Measurements from ENCODE around the gene LAMA2. TPM values are rescaled to one million over a fixed set of nuclear protein-coding genes. Genes with fewer than 3 reads are reported as not detected.
A peak's percentile ranks its signal among the peaks of the same experiment; 100 is the strongest.

LAMA2 gene
- total and polyA plus RNA-seq, 2 donors from 2014 or later = 2.2 to 20.8 TPM

DNA sequence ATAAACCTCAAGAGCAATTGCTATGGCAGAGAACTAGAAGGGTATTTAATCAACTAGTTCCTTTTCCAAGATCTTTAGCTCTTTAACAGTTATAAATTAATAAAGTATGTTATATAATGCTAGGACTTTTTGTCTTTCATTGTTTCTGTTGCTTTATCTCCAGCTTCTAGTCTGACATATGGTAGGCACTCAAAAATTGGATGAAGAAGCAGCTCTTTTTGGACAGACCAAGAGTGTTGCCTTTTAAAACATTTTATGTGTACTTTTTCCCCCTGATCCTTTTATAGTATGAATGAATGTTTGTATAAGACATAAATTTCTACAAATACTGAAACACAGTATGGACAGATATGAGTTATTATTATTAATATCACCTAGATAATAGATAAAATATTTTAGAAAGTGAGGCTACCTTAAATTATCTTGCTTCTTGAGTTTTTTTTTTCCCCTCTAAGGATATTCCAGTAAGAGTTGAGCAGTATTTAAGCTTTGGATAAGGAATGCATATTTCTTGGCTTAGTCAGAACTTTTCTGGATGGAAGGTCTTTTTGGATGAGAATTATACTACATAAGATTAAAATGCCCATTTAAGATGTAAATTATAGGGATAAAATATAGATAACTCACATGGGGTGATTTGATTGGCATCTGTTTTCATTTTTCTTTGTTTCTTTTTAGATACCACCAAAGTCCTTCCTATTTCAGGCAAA lies 16.6 kb downstream of the LAMA2 start:
- intact Hi-C loops (cut with DNase I) = no loop called here
- FAIRE-seq = no peak
- Histone ChIP-seq H3K27ac (ENCODE audit: low read depth in 2 of 2, low read length in 2 of 2) (no peak overlapping the region), H3K4me3 (ENCODE audit: low read length in 3 of 3) (no peak overlapping the region), H3K9ac (ENCODE audit: low read length in 3 of 3) (no peak overlapping the region), H3K4me1 (ENCODE audit: control insufficient read depth in 2 of 3, insufficient read depth in 2 of 3, low read depth in 1 of 3, low read length in 3 of 3) (no peaks in the 10 kb centered on the region), H3K9me3 (ENCODE audit: control insufficient read depth in 2 of 3, insufficient read depth in 1 of 3, low read length in 3 of 3) (no peaks in the 10 kb centered on the region), H3K27me3 (ENCODE audit: control insufficient read depth, insufficient read depth, low read length) (no peaks in the 10 kb centered on the region), H3K36me3 (ENCODE audit: control insufficient read depth in 2 of 3, insufficient read depth in 3 of 3, low read length in 3 of 3) (no peaks in the 10 kb centered on the region)
- DNase-seq = no peak
- no peak for TF ChIP-seq CTCF (IDR thresholded peaks at IDR 0.05; ENCODE audit: borderline replicate concordance, extremely low read depth, insufficient read depth)

DNA sequence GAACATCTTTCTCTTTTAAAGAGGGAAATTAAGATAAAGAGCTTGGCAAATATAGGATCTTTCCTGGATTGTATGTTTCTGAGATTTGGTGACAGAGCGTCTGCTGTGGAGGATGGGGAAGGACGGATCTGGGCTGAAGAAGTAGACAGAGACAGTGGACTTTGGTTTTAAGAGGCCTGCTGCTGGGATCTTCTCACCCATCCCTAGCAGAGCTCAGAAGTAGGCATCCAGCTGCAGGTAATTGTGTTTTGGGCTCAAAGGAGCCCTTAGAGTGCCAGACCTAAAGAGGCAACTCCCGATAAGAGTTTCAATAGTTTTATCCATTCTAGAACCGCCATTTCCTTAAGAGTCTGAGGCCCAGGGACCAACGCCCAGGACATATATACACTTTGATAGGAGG lies 20.8 kb downstream of the LAMA2 start:
- TF ChIP-seq CTCF (IDR thresholded peaks at IDR 0.05; ENCODE audit: borderline replicate concordance, extremely low read depth, insufficient read depth) = no peak
- FAIRE-seq (no peak), DNase-seq (no peak)
- Histone ChIP-seq H3K36me3 (ENCODE audit: control insufficient read depth in 2 of 3, insufficient read depth in 3 of 3, low read length in 3 of 3) (no peaks in the 10 kb centered on the region), H3K9me3 (ENCODE audit: control insufficient read depth in 2 of 3, insufficient read depth in 1 of 3, low read length in 3 of 3) (no peaks in the 10 kb centered on the region), H3K4me3 (ENCODE audit: low read length in 3 of 3) (no peak overlapping the region), H3K9ac (ENCODE audit: low read length in 3 of 3) (no peak overlapping the region), H3K27me3 (ENCODE audit: control insufficient read depth, insufficient read depth, low read length) (no peaks in the 10 kb centered on the region), H3K4me1 (ENCODE audit: control insufficient read depth in 2 of 3, insufficient read depth in 2 of 3, low read depth in 1 of 3, low read length in 3 of 3) (no peaks in the 10 kb centered on the region), H3K27ac (ENCODE audit: low read depth in 2 of 2, low read length in 2 of 2) (no peak overlapping the region)
- intact Hi-C loops (cut with DNase I) = no loop called here

- H3K27me3 ChIP-seq (ENCODE audit: control insufficient read depth, insufficient read depth, low read length) = no peaks in the 10 kb centered on the region
- H3K4me3 ChIP-seq (ENCODE audit: low read length in 3 of 3) = no peak overlapping the region
- no peaks in the 10 kb centered on the region for H3K9me3 ChIP-seq (ENCODE audit: control insufficient read depth in 2 of 3, insufficient read depth in 1 of 3, low read length in 3 of 3)
- intact Hi-C loops (cut with DNase I) = no loop called here
- H3K4me1 ChIP-seq (ENCODE audit: control insufficient read depth in 2 of 3, insufficient read depth in 2 of 3, low read depth in 1 of 3, low read length in 3 of 3) = no peaks in the 10 kb centered on the region
- H3K27ac ChIP-seq (ENCODE audit: low read depth in 2 of 2, low read length in 2 of 2) = no peak overlapping the region
- no peak for FAIRE-seq
- H3K9ac ChIP-seq (ENCODE audit: low read length in 3 of 3) = no peak overlapping the region
- peak in 1 of 5 donors; percentile 19 for DNase-seq
- no peaks in the 10 kb centered on the region for H3K36me3 ChIP-seq (ENCODE audit: control insufficient read depth in 2 of 3, insufficient read depth in 3 of 3, low read length in 3 of 3)
- TF ChIP-seq CTCF (IDR thresholded peaks at IDR 0.05; ENCODE audit: borderline replicate concordance, extremely low read depth, insufficient read depth) = no peak
Measured at GRCh38 chr6:128914051-128914450, 31.1 kb downstream of the LAMA2 start.

- FAIRE-seq = no peak
- no peak overlapping the region for H3K9ac ChIP-seq (ENCODE audit: low read length in 3 of 3)
Measured at GRCh38 chr6:128918886-128919285, 35.9 kb downstream of the LAMA2 start.

More at GRCh38 chr6:128918886-128919285, 35.9 kb downstream of the LAMA2 start:
- no peak for TF ChIP-seq CTCF (IDR thresholded peaks at IDR 0.05; ENCODE audit: borderline replicate concordance, extremely low read depth, insufficient read depth)
- Histone ChIP-seq H3K36me3 (ENCODE audit: control insufficient read depth in 2 of 3, insufficient read depth in 3 of 3, low read length in 3 of 3) (no peaks in the 10 kb centered on the region), H3K4me3 (ENCODE audit: low read length in 3 of 3) (no peak overlapping the region), H3K27me3 (ENCODE audit: control insufficient read depth, insufficient read depth, low read length) (no peaks in the 10 kb centered on the region), H3K9me3 (ENCODE audit: control insufficient read depth in 2 of 3, insufficient read depth in 1 of 3, low read length in 3 of 3) (no peaks in the 10 kb centered on the region), H3K27ac (ENCODE audit: low read depth in 2 of 2, low read length in 2 of 2) (no peak overlapping the region), H3K4me1 (ENCODE audit: control insufficient read depth in 2 of 3, insufficient read depth in 2 of 3, low read depth in 1 of 3, low read length in 3 of 3) (no peaks in the 10 kb centered on the region)
- no peak for DNase-seq
- intact Hi-C loops (cut with DNase I) = no loop called here

Data from kidney (tissue), 14 donors.